DLD1 (cell line): ENCODE results near the gene PNLDC1.
"Not testable (repeated sequence)": the region's sequence is repeated elsewhere in the genome, so short reads cannot be mapped to it uniquely, and the experiment has no call there.

Experiments
- in situ Hi-C: cut with HindIII; loops from 2 replicates; pipeline ENCODE4 v1.10.0; 2017; ENCODE audit warnings: low sequenced_read_pairs

The PNLDC1 gene

GRCh38 chr6:159817951-159818739 lies 18.1 kb downstream of the PNLDC1 start:
- in situ Hi-C loops = no loop called here

DNA sequence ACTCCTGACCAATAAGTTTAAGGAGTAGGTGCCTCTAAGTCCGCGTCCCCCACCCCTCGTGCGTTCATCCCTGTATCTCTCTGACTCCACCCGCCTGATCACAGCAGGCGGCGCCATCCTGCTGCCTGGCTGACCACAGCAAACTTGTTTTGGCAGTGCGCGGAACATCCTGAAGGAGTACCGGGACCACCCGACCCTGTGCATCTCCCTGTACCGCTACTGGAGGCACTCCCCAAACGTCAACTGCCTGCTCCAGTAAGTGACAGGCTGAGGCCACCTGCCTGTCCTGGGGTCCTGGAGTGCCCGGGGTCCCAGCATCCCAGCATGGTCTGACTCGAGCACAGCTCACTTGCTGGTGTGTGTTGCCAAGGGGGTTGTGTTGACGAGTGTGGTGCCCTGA lies 19.0 kb downstream of the PNLDC1 start:
- in situ Hi-C loops = no loop called here

DNA sequence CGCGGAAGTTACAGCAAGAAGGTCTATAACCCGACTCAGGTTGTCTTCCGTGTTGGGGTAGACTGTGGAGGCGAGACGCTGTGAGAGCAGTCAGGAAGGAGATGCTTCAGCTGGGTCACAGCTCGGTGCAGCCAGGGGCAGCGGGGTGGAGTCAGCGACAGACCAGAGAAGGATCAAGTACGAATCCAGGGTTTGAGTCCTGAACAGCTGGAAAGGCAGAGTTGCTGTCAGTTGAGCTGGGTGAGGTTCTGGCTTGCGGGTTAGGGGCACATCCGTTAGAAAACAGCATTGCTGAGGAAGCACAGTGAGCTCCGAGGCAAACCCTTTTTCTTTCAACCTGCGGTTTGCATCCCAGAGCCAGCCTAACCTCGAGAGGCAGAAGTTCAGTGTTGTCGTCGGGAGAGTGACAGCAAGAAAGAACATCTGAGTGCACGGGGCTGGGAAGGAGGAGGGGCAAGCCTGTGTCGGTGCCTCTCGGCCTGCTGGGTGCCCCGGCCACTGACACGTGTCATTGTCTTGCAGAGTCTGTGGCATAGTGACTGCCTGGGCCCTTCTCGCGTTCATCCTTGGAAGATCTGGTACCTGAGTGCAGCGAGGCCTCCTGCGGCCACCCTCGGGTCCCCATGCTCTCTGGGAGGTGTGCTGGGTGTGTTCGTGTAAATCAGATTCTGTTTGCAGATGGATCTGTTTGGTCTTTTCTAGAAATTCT lies 20.0 kb downstream of the PNLDC1 start:
- in situ Hi-C loops = no loop called here

GRCh38 chr6:159821122-159821521 lies 21.0 kb downstream of the PNLDC1 start:
- in situ Hi-C loops = no loop called here

GRCh38 chr6:159821726-159822125 lies 21.6 kb downstream of the PNLDC1 start:
- in situ Hi-C loops = no loop called here

GRCh38 chr6:159823953-159824352 lies 23.9 kb downstream of the PNLDC1 start:
- in situ Hi-C loops = no loop called here

DNA sequence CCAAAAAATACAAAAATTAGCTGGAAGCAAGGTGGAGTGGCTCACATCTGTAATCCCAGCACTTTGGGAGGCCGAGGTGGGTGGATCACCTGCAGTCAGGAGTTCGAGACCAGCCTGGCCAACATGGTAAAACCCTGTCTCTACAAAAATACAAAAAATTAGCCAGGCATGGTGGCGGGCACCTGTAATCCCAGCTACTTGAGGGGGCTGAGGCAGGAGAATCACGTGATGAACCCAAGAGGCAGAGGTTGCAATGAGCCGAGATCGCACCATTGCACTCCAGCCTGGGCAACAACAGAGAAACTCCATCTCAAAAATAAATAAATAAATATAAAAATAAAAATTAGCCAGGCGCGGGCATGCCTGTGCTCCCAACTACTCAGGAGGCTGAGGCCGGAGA lies 24.6 kb downstream of the PNLDC1 start:
- in situ Hi-C loops = not testable (repeated sequence)

DNA sequence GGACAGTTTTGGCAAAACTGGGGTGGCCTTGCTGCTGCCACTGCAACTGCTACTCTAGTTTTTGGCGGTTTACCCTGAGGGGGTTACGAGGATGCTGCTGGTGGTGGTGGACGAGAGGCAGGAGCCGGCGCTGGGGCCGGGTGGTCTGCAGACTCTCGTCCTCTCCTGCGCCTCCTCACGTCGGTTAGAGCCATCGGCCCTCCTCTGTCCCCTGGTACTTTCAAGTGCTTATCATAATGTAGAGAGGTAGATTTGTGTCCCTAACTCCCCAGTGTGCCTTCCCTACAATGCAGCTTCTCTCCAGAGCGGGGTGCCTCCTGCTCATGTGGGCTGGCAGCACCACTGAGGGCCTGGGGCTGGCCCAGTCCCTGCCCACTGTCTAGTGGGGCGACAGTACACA lies 25.9 kb downstream of the PNLDC1 start:
- in situ Hi-C loops = no loop called here

DNA sequence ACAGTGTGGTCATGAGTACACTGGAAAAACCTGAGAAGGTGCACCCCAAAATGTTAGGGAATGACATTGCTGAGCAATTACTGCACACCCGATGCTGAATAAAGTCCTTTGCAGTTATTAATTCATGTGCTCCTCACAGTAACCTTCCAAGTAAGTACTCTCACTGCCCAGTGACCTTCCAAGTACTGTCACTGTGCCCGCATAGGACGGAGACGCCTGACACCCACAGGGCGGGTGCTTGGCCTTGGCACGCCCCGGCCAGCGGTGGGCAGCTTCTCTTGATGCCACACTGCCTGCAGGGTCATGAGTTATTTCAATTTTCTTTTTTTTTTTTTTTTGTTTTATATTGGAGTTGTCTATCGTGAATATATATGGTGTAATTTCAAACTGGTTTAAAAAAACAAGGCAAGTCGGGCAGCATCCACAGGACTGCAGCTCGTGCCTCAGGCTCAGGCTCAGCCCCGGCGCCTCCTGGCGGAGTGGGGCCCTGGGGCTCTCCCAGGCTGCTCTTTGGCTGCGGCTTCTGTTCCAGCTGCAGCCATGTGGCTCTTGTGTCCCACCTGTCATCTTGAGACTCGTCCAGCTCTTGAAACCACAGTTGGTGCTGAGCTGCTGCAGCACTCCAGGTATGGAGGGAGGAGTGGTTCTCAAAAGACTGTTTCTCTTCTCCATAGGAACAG lies 27.0 kb downstream of the PNLDC1 start:
- in situ Hi-C loops = no loop called here

DNA sequence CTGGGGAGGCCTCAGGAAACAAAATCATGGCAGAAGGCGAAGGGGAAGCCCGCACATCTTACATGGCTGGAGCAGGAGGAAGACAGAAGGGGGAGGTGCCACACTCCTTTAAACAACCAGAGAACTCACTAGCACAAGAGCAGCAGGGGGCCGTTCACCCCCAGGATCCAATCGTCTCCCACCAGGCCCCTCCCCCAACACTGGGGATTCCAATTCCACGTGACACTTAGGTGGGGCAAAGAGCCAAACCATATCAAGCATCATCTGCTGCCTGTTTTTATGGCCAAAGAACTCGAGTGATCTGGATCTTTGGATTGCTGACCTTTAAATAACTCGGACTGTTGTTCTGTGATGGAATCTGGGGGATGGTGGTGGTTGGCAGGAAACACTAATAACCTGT lies 28.0 kb downstream of the PNLDC1 start:
- in situ Hi-C loops = no loop called here

DNA sequence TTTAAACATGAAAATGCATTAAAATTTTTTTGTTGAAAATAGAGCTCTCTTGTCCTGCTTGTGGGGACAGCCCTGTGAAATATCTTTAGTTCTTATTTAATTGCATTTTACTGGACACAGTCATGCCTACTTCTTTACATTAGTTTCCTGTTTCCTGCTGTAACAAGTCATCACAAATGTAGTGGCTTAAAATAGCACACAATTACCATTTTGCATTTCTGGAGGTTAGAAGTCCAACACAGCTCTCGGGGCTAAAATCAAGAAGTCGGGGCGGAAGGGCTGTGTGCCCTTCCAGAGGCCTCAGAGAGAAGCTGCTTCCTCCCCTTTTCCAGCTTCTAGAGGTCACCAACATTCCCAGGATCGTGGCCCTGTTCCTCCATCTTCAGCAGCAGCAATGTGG lies 29.4 kb downstream of the PNLDC1 start:
- in situ Hi-C loops = no loop called here

DNA sequence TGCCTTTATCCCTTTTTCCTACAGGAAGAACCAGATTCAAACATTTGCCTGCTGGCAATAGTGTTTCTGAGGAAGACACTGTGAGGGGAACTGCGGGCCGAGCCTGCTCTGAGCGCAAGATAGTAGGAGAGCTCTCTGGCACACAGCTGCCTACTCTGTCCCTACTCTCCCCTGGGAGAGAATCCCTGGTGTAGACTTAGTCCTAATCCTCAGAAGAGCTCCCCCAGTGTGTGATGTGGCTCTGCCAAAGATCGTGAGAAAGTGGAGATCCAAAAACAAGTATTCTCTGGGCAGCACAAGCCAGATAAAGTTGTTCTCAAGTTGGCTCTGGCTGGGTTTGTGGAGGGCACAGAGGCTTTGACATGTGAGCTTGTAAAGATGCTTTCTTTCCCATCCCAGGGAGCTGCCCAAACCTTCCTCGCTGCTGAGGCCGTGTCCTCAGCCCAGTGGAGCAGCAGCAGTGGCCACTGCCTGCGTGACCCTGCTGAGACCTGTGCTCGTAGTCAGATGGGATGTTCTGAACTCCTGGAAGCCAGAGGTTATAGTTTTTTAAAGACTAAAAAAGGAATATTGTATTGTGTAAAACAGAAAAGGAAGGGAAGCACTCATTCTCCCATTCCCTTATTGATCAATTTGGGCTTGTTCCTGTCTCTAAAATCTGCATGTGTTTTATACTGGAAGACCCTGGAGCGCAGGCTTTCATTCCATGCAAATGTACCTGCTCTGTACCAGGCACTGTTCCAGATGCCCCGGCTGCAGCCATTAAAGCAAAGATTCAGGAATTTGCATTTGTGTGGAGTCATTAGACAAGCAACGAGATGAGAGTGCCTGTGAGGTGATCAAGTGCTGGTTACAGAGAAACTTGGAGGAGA lies 30.7 kb downstream of the PNLDC1 start:
- in situ Hi-C loops = no loop called here

DNA sequence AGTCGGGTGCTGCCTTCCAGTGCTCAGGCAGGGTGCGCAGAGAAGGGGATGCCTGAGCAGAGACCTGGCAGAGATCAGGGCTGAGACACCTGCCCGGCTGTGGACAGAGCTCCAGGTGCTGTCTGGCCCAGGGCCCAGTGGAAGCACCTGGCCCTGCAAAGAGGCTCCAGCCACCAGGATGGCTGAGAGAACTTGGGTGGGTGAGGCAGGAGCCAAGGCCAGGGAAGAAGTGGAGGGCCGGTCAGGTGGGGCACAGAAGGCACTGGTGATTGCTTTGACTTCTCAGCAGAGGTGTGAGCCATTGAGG lies 31.2 kb downstream of the PNLDC1 start:
- in situ Hi-C loops = no loop called here

GRCh38 chr6:159832946-159833345 lies 32.9 kb downstream of the PNLDC1 start:
- in situ Hi-C loops = no loop called here

- in situ Hi-C loops = no loop called here
These were observed 33.5 kb downstream of the PNLDC1 start for GRCh38 chr6:159833556-159833955.

DNA sequence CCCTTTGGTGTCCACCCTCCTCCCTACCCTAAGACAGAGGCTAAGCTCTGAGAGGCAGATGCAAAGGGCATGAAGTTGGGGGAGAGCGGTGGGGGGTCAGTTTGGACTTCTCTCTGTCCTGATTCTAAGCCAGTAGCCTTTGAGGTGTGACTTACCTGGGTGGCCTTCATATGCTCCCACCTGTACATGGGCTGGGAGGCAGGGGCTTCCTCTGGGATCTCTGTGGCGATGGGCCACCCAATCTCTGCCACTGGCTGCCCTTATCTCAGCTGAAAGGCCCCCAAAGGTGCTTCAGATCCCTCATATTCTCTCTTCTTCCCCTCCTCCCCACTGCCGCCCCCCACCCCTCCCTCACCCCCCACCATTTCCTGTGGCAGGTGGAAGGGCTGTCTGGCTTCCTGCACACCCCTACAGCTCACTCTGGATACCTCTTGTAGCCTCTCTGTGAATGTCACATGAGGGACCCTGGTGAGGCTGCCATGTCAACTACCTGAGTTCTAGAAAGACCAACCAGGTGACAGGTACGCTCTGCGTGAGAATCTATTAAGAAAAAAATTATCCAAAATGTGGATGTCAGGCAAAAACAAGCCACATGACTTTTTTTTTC lies 34.0 kb downstream of the PNLDC1 start:
- in situ Hi-C loops = no loop called here

GRCh38 chr6:159836718-159837490 lies 36.8 kb downstream of the PNLDC1 start:
- in situ Hi-C loops = no loop called here

DNA sequence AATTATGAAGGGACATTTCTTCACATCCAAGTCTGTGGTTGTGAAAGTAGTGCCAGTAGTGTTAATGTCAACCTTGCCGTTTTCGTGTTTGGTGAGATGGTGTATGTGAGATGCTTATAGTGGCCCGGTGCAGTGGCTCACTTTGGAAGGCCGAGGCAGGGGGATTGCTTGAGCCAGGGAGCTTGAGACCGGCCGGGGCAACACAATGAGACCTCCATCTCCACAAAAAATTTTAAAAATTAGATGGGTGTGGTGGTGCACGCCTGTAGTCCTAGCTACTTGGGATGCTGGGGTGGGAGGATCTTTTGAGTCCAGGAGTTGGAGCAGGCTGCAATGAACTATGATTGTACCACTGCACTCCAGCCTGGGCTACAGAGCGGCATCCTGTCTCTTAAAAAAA lies 37.4 kb downstream of the PNLDC1 start:
- in situ Hi-C loops = no loop called here

DNA sequence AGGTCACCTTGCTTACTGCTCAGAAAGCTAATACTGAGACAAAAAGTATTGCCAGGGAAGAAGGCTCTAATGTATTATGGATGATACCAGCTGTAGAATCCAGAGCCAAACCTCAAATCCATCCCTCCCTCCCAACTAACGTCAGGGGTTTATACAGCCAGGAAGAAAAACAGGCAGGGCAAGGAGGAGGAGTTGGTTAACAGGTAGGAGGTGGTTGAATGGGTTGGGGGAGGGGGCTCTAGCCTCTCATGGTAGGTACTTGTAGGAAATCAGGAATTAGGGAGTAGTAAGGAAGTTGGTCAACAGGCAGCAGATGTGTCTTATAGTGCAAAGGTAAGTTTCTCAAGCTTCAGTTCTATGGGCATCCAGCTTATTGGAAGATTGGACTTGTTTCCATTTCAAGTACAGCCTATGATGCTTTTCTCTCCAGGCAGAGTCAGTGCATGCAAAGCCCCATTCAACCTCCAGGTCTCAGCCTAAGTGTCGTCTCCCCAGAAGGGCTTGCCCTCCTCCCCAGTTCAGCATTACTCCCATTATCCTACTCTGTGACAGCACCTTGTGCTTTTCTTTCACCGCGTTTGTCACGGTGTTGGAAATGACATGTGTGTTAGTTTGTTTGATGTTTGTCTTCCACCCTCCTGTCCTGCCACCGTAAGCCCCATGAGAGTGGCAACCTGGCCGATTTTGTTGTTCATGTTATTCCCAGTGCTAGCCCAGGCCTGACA lies 38.1 kb downstream of the PNLDC1 start:
- in situ Hi-C loops = no loop called here
